ENCODE results near the gene EPB41L4A. TPM values are rescaled to one million over a fixed set of nuclear protein-coding genes. Genes with fewer than 3 reads are reported as not detected.
A peak's percentile ranks its signal among the peaks of the same experiment; 100 is the strongest.

The EPB41L4A gene
- total RNA-seq, 1 donor from 2014 or later = 27.5 TPM

DNA sequence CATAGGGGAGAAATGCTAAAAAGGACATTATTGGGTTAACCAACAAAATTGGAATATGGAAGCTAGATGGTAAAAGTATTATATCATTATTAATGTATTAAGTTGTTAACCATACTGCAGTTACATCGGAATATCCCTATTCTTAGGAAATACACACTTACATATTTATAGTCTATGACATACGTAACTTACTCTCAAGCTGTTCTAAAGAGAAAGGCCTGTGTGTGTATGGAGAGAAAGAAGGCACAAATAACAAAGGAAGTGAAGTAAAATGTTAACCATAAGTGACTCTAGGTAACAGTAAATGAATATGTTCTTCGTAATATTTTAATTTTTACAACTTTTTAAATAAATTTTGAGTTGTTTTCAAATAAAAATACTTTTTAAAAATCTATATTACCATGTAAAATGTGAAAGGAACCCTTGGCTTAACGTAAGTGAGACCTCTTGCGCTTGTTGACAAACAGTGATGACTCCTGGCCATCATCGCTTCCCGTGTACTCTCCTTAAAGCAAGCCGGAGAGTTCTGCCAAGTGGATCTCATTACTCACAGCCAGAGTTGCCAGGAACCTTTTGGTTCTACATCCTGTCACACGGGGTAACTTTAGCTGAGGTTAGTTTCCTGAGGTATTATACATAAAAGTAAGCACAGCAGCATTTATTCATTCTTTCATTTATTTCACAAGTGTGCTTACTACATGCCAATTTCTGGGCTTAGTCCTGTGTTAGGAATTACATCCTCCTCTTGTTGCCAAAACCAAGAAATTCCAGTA, 165.4 kb downstream of the EPB41L4A start:
- TF ChIP-seq, protein P1, sequence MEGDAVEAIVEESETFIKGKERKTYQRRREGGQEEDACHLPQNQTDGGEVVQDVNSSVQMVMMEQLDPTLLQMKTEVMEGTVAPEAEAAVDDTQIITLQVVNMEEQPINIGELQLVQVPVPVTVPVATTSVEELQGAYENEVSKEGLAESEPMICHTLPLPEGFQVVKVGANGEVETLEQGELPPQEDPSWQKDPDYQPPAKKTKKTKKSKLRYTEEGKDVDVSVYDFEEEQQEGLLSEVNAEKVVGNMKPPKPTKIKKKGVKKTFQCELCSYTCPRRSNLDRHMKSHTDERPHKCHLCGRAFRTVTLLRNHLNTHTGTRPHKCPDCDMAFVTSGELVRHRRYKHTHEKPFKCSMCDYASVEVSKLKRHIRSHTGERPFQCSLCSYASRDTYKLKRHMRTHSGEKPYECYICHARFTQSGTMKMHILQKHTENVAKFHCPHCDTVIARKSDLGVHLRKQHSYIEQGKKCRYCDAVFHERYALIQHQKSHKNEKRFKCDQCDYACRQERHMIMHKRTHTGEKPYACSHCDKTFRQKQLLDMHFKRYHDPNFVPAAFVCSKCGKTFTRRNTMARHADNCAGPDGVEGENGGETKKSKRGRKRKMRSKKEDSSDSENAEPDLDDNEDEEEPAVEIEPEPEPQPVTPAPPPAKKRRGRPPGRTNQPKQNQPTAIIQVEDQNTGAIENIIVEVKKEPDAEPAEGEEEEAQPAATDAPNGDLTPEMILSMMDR (IDR thresholded peaks at IDR 0.05) = no peak
- peak in 1 of 2 donors; percentile 89 for TF ChIP-seq POLR2AphosphoS5 (IDR thresholded peaks at IDR 0.05; ENCODE audit: insufficient read depth in 1 of 2, low read depth in 1 of 2)
- H3K27ac ChIP-seq = peak overlapping the region; percentile 46

DNA sequence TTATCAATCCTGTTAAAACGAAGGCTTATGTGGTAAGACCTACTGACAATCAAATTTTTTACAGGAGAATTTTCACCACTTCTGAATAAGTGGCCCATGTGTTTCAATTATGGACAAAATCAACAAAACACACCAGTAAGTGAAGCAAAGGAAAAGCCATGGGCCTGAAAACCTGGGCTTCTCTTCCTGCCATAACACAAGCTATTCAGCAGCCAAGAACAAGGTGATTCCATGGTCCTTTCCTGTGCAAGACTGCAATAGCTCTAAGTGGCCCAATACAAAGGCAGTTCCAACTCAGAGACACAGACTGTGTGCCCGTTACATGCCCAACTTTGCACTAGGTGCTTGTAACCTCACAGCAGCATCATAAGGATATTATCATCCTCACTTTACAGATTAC, 168.5 kb downstream of the EPB41L4A start:
- intact Hi-C loops (cut with DNase I) = no loop called here
- TF ChIP-seq, protein P1 (IDR thresholded peaks at IDR 0.05) = no peak
- no peak for TF ChIP-seq POLR2AphosphoS5 (IDR thresholded peaks at IDR 0.05; ENCODE audit: insufficient read depth in 1 of 2, low read depth in 1 of 2)
- no peak for TF ChIP-seq POLR2A (IDR thresholded peaks at IDR 0.05)
- H3K9me3 ChIP-seq = no peaks in the 10 kb centered on the region

More for the DNA sequence above, 165.4 kb downstream of the EPB41L4A start:
- Histone ChIP-seq H3K36me3 (no peaks in the 10 kb centered on the region), H3K4me3 (no peak overlapping the region), H3K27me3 (no peaks in the 10 kb centered on the region), H3K4me1 (peaks cover 10% of the 10 kb centered on the region), H3K9me3 (no peaks in the 10 kb centered on the region)
- DNase-seq (ENCODE audit: extremely low spot score in 2 of 2) = no peak
- intact Hi-C loops (cut with DNase I) = no loop called here

DNA sequence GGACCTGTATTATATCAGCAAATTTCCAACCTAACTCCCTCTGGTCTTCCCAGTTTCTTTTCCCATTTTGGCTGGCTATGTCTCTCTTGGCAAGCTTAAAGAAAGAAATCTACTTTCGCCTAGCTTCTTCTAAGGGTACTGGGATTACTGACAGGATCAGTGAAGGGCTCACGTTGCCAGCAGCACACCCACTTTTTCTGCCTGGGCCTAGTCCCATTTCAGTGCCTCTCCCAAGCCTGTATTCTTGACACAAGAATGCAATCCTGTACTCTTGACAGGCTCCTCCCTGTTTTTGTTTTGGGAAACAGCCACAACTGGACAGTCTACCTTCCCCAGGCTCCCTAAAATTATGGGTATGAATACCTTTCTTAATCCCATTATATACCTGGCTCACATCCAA, 170.5 kb downstream of the EPB41L4A start:
- DNase-seq (ENCODE audit: extremely low spot score in 2 of 2) = no peak
- H3K27me3 ChIP-seq = no peaks in the 10 kb centered on the region
- no peak overlapping the region for H3K4me3 ChIP-seq
- peaks cover under 1% of the 10 kb centered on the region for H3K4me1 ChIP-seq
- H3K36me3 ChIP-seq = no peaks in the 10 kb centered on the region
- H3K9me3 ChIP-seq = no peaks in the 10 kb centered on the region
- intact Hi-C loops (cut with DNase I) = no loop called here
- no peak for TF ChIP-seq POLR2A (IDR thresholded peaks at IDR 0.05)
- TF ChIP-seq POLR2AphosphoS5 (IDR thresholded peaks at IDR 0.05; ENCODE audit: insufficient read depth in 1 of 2, low read depth in 1 of 2) = no peak
- TF ChIP-seq, protein P1 (IDR thresholded peaks at IDR 0.05) = no peak
- H3K27ac ChIP-seq = no peak overlapping the region

More for the DNA sequence above, 168.5 kb downstream of the EPB41L4A start:
- Histone ChIP-seq H3K4me1 (peaks cover 10% of the 10 kb centered on the region), H3K27me3 (no peaks in the 10 kb centered on the region), H3K4me3 (no peak overlapping the region), H3K27ac (no peak overlapping the region), H3K36me3 (no peaks in the 10 kb centered on the region)
- no peak for DNase-seq (ENCODE audit: extremely low spot score in 2 of 2)

DNA sequence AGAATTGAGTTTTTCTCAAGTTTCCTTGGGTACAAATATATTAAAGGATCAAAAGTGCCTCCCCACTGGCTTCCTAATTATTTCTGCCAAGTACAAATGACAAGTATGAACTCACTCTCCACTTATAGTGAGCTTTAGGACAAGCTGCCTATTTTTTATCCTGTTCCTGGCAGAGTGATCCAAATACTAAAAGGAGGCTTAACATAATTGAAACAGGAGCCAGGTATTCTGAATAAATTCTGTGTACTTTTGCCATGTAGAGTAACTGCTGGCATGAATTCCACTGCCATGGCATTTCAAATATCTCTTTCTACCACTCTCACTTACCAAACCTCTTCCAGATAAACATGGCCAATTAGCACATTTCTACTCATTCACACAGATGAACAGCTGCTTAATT, 171.1 kb downstream of the EPB41L4A start:
- H3K4me1 ChIP-seq = no peaks in the 10 kb centered on the region
- intact Hi-C loops (cut with DNase I) = no loop called here
- TF ChIP-seq POLR2AphosphoS5 (IDR thresholded peaks at IDR 0.05; ENCODE audit: insufficient read depth in 1 of 2, low read depth in 1 of 2) (no peak), POLR2A (IDR thresholded peaks at IDR 0.05) (no peak)
- TF ChIP-seq, protein P1 (IDR thresholded peaks at IDR 0.05) = no peak
- no peaks in the 10 kb centered on the region for H3K27me3 ChIP-seq
- no peak for DNase-seq (ENCODE audit: extremely low spot score in 2 of 2)
- no peaks in the 10 kb centered on the region for H3K36me3 ChIP-seq
- H3K9me3 ChIP-seq = no peaks in the 10 kb centered on the region
- no peak overlapping the region for H3K27ac ChIP-seq
- no peak overlapping the region for H3K4me3 ChIP-seq

DNA sequence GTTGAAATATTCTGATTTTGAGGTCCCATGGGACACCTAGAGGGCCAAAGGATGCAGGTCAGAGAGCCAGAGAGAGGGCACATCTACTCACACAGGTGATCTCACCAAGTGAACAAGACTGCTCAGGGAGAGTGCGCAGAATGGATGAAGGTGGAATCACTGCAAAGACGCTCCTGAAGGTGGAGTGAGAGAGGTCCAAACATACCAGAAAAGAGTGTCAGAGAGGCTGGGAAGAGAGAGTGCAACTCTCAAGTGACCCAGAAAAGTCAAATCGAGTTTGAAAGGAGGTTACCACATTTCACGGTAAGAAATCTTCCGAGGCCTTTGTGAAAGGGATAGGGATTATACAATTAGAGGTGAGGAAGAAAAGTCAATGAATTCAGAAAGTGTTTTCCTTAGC, 173.4 kb downstream of the EPB41L4A start:
- intact Hi-C loops (cut with DNase I) = no loop called here

More for the DNA sequence above, 173.4 kb downstream of the EPB41L4A start:
- Histone ChIP-seq H3K4me1 (no peaks in the 10 kb centered on the region), H3K9me3 (no peaks in the 10 kb centered on the region), H3K4me3 (no peak overlapping the region), H3K36me3 (no peaks in the 10 kb centered on the region), H3K27ac (no peak overlapping the region), H3K27me3 (no peaks in the 10 kb centered on the region)
- DNase-seq (ENCODE audit: extremely low spot score in 2 of 2) = no peak
- TF ChIP-seq POLR2AphosphoS5 (IDR thresholded peaks at IDR 0.05; ENCODE audit: insufficient read depth in 1 of 2, low read depth in 1 of 2) (no peak), POLR2A (IDR thresholded peaks at IDR 0.05) (no peak)
- TF ChIP-seq, protein P1 (IDR thresholded peaks at IDR 0.05) = no peak
